ENCODE measurements around the gene ITSN1. TPM values are rescaled to one million over a fixed set of nuclear protein-coding genes. Genes with fewer than 3 reads are reported as not detected.

ITSN1 gene
- total RNA-seq, 1 experiment from 2014 or later = 42.6 TPM

DNA sequence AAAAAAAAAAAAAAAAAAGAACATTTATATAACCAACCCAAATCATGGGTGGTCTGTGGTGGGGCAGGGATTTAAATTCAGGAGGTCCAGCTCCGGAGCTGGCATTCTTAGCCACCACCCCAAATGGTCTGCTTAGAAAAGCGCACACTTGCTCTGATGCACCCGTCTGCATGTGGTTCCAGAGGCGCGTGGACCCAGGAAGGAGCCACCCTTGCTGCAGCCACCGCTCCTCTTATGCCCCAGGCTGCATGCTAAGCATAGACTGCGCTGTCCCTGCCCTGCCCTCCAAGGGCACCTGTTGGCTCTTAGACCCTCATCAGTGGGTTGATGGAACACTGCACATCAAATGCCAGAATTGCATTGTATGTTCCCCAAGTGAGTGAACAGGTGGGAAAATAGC is 231.9 kb downstream of the ITSN1 start:
- BruUV-seq (replicated peaks) = no TSS peak
- POLR2A ChIA-PET = no interaction called here
- intact Hi-C loops (cut with micrococcal nuclease) = no loop called here
- H3K4me3 Mint-ChIP-seq (ENCODE audit: unreplicated experiment) = no peak overlapping the region
- H3K4me1 Mint-ChIP-seq (ENCODE audit: insufficient read depth, unreplicated experiment) = no peaks in the 10 kb centered on the region
- H3K36me3 Mint-ChIP-seq (ENCODE audit: insufficient read depth, unreplicated experiment) = no peaks in the 10 kb centered on the region
- no peak for TF ChIP-seq CTCF (IDR thresholded peaks at IDR 0.05; ENCODE audit: unreplicated experiment)
- DNase-seq (ENCODE audit: unreplicated experiment) = no peak
- CTCF ChIA-PET = no interaction called here
- H3K27me3 Mint-ChIP-seq (ENCODE audit: insufficient read depth, unreplicated experiment) = peaks cover 32% of the 10 kb centered on the region
- H3K9me3 Mint-ChIP-seq (ENCODE audit: unreplicated experiment) = no peaks in the 10 kb centered on the region
- H3K27ac Mint-ChIP-seq (ENCODE audit: low read depth, unreplicated experiment) = no peak overlapping the region

- H3K4me1 Mint-ChIP-seq (ENCODE audit: insufficient read depth, unreplicated experiment) = no peaks in the 10 kb centered on the region
- no peaks in the 10 kb centered on the region for H3K9me3 Mint-ChIP-seq (ENCODE audit: unreplicated experiment)
- peaks cover 32% of the 10 kb centered on the region for H3K27me3 Mint-ChIP-seq (ENCODE audit: insufficient read depth, unreplicated experiment)
- intact Hi-C loops (cut with micrococcal nuclease) = no loop called here
- no peak for DNase-seq (ENCODE audit: unreplicated experiment)
- TF ChIP-seq CTCF (IDR thresholded peaks at IDR 0.05; ENCODE audit: unreplicated experiment) = no peak
- POLR2A ChIA-PET = no interaction called here
- no TSS peak for BruUV-seq (replicated peaks)
- CTCF ChIA-PET = no interaction called here
- H3K27ac Mint-ChIP-seq (ENCODE audit: low read depth, unreplicated experiment) = no peak overlapping the region
- no peaks in the 10 kb centered on the region for H3K36me3 Mint-ChIP-seq (ENCODE audit: insufficient read depth, unreplicated experiment)
- no peak overlapping the region for H3K4me3 Mint-ChIP-seq (ENCODE audit: unreplicated experiment)
Observed at GRCh38 chr21:33875026-33875695, 232.9 kb downstream of the ITSN1 start.

DNA sequence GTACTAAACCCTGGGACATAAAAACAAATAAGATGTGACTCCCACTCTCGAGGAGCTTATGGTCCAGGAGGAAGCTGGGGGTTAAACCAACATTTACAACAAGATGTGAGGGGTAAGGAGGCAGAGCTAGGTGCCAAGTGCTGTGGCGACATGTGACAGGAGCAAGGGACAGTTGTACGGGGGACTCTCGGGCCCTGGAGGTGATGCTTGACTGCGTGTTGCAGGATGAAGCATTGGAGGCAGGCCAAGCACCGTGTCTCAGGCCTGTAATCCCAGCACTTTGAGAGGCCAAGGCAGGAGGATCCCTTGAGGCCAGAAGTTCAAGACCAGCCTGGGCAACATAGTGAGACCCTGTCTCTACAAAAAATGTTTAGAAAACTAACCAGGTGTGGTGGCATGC is 236.5 kb downstream of the ITSN1 start:
- CTCF ChIA-PET = no interaction called here

GRCh38 chr21:33880626-33881025 is 238.3 kb downstream of the ITSN1 start:
- CTCF ChIA-PET = interaction anchor here (0.6 kb wide), 1 partner anchor 39 kb away, joined by 3 read pairs; no protein-coding TSS in a partner anchor
- Mint-ChIP-seq H3K4me1 (ENCODE audit: insufficient read depth, unreplicated experiment) (peaks cover 14% of the 10 kb centered on the region), H3K27ac (ENCODE audit: low read depth, unreplicated experiment) (no peak overlapping the region)

More for the DNA sequence above, 236.5 kb downstream of the ITSN1 start:
- Mint-ChIP-seq H3K4me3 (ENCODE audit: unreplicated experiment) (no peak overlapping the region), H3K27me3 (ENCODE audit: insufficient read depth, unreplicated experiment) (peaks cover 32% of the 10 kb centered on the region), H3K36me3 (ENCODE audit: insufficient read depth, unreplicated experiment) (no peaks in the 10 kb centered on the region), H3K27ac (ENCODE audit: low read depth, unreplicated experiment) (no peak overlapping the region), H3K4me1 (ENCODE audit: insufficient read depth, unreplicated experiment) (no peaks in the 10 kb centered on the region), H3K9me3 (ENCODE audit: unreplicated experiment) (no peaks in the 10 kb centered on the region)
- TF ChIP-seq CTCF (IDR thresholded peaks at IDR 0.05; ENCODE audit: unreplicated experiment) = no peak
- no TSS peak for BruUV-seq (replicated peaks)
- no peak for DNase-seq (ENCODE audit: unreplicated experiment)
- intact Hi-C loops (cut with micrococcal nuclease) = no loop called here
- POLR2A ChIA-PET = no interaction called here

More at GRCh38 chr21:33880626-33881025, 238.3 kb downstream of the ITSN1 start:
- no TSS peak for BruUV-seq (replicated peaks)
- intact Hi-C loops (cut with micrococcal nuclease) = no loop called here
- TF ChIP-seq CTCF (IDR thresholded peaks at IDR 0.05; ENCODE audit: unreplicated experiment) = no peak
- no peak for DNase-seq (ENCODE audit: unreplicated experiment)
- POLR2A ChIA-PET = interaction anchor here (0.6 kb wide), 1 partner anchor 21 kb away, joined by 3 read pairs; no protein-coding TSS in a partner anchor
- no peaks in the 10 kb centered on the region for H3K36me3 Mint-ChIP-seq (ENCODE audit: insufficient read depth, unreplicated experiment)
- H3K9me3 Mint-ChIP-seq (ENCODE audit: unreplicated experiment) = no peaks in the 10 kb centered on the region
- H3K27me3 Mint-ChIP-seq (ENCODE audit: insufficient read depth, unreplicated experiment) = peaks cover 31% of the 10 kb centered on the region
- no peak overlapping the region for H3K4me3 Mint-ChIP-seq (ENCODE audit: unreplicated experiment)

Measured in MCF 10A (cell line).